GM19025 (cell line): ENCODE measurements around the gene APP.
"Not testable (repeated sequence)": the region's sequence is repeated elsewhere in the genome, so short reads cannot be mapped to it uniquely, and the experiment has no call there.

Source experiments
- ATAC-seq: cut with Tn5 transposase; IDR thresholded peaks from one replicate; pipeline ENCODE4 v1.9.1; 2021; ENCODE audit warnings: mild to moderate bottlenecking, low read depth, moderate library complexity; ENCODE audit not compliant: unreplicated experiment

APP gene

DNA sequence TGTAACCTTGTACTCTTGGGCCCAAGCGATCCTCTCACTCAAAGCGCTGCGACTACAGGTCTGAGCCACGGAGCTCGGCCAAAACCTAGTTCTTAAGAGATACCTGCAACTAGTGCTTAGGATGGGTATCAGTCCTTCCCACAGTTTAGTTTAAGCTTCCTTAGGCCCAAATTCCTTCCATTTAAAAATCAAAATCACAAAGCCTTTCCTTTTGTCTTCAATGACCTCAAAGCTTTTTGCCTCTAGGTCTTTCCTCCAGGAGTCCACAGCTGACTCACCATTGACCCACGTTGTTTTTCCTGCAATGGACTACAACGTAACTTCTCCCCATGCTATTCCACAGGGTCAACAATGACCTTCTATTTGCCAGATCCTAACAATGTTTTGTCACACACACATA is 64.0 kb downstream of the APP start:
- no peak for ATAC-seq

DNA sequence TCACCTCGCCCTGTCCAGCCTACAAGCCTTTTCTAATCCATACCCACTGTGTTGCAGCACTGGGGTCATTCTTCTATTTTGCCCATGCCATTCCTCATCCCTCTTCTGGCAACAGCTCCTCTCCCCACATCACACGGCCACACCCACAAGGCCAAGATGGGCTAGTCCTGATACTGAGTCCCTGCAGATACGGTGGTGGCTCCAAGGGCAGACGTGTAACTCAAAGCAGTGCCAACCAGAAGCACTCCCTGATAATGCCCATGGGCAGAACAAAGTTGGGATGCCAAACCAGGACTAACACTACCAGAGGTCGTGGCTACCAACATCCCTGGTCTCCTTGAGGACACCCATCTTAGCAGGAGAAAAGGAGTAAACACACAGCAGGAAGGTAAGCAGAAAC is 64.8 kb downstream of the APP start:
- no peak for ATAC-seq

DNA sequence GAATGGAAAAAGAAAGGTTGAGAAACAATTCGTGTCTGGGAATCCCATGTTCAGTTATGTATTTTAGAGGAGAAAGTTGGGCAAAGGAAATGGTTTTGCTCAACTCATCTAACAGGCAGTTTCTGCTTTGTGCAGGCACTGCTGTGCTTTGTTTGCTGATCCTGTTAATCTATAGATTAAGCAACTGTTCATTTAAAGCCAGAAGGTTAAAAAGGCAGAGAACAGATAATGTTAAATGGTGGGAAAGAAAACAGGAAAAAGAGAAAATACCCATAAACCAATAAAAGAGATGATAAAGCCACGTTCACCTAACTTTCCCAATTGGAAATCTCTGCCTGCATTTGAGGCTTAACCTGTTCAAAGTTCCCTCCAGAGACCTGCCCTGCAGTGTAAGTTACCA is 70.0 kb downstream of the APP start:
- no peak for ATAC-seq

DNA sequence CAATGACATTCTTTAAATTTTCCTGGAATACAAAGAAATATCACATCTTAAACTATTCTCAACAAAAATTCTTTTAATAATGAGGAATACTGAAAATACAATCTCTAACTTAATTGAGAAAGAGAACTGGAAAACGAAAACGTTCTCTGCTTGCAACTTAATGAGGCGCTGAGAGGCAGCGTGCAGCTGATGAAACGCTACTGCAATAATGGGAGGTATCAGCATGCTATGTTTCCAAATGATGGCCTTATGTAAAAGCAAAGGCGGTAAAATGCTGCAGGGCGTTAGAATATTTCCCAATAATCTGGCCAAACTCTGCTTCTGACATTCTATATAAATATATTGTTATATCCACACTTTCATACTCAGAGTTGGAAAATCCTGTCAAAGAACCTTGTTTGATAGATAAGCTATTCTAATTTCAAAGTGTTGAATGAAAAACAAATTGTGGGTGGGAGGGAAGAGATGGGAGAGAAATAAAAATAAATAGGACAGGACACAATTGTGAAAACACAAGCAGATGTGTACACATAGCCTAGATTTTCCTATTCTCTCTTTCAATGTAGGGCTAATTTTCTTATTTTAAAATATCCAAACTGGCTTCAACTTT is 70.9 kb downstream of the APP start:
- ATAC-seq: no peak

DNA sequence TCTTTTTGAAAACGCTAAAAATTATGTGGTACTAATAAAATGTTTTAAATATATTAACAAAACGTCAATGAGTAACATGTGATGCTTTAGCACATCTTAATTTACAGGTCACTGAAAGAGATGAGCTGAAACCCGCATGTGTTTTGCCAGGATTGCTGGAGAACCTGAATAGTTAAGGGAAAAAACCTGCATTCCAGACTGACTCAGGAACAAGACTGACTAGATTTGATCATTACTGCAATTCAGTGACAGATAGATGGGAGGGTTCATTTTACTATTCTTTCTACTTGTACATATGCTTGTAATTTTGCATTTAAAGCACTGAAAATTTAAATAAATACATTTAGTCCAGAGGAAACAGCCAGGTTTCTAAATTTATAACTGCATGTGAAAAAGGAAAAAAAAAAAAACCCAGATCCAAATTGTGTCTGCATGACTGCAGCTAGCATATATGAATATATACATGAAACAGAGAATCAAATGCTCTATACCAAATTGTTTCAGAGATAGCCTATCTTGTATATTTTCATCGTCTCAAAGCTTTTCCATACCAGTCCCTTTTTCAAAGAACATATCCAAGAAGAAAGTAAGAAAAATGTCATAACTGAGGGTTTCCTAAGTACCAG is 71.7 kb downstream of the APP start:
- ATAC-seq: no peak

DNA sequence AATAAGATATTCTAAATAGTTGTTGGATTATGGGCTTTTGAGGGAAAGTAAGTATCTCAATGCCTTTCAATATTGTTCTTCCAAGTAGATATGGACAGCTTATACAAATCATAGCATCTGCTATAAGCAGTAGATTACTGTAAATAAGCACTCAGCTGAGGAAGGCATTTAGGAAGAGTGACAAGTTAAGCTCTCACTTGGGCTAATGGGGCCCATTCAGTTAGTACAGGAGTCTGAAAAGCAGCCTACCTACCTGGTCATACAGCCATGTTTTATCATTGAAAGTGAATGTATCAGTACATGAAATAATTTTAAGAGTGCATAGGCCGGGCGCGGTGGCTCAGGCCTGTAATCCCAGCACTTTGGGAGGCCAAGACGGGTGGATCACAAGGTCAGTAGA is 73.1 kb downstream of the APP start:
- ATAC-seq: no peak

DNA sequence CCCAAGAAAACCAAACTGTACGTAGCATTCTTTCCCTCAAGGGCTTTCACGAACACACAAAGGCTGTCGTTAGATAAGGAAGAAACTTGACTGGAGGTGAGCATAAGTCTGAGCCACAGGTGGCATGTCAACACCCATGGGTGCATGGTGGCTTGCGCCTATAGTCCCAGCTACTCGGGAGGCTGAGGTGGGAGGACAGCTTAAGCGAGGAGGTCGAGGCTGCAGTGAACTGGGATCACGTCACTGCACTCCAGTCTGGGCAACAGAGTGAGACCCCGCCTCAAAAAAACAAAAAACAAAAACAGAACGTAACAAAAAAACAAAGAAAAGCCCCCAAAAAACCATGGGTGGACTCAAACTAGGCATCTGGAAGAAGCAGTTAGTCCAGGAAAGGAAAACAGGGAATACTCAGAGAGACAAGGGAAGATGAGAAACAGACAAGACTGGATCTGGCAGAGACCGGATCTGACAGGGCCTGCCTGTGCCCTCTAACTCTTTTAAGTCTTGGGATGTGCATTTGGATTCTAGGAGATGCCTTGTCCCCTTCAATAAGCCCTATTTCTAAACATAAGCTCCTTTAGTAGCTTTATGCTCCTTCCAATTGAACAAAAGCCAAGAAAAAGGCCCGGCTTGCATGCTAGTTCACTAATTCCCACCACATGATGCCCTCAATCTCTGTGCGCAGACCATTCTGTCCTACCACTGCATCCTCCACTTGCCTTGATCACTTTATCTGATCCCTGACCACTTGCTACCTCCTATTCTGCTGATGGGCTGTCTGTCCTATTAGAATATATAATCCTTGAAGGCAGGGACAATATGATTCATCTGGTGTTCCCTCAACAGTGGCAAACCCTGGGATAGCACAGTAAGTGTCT is 73.8 kb downstream of the APP start:
- no peak for ATAC-seq

DNA sequence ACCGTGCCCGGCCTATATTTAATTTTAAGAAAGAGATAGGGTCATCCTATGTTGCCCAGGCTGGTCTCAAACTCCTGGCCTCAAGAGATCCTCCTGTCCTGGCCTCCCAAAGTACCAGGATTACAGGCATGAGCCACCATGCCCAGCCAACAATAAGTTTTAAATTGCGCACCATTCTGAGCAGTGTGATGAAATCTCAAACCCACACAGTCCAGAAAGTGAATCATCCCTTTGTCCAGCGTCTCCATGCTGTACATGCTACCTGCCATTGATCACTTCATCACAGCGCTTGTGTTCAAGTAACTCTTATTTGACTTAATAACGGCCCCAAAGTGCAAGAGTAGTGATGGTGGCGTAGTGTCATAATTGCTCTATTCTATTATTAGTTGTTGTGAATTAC is 75.4 kb downstream of the APP start:
- no peak for ATAC-seq

DNA sequence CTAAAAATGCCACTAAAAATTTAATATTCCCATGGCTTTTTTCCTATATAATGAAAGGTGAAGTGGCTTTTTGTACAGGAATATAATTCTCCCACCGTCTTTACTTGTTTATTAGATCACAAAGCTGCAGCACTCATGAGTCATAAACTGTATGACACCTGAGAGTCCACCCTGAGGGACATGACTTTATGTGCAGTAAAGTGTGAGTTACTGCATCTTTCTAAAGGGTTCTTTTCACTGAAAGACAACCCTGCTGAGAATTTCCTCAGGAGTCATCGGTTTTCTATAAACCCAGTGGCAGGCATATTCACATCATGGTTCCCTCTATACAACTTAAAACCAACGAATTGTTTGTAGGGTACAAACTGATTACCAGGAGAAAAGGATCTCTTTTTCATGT is 77.4 kb downstream of the APP start:
- ATAC-seq: no peak

DNA sequence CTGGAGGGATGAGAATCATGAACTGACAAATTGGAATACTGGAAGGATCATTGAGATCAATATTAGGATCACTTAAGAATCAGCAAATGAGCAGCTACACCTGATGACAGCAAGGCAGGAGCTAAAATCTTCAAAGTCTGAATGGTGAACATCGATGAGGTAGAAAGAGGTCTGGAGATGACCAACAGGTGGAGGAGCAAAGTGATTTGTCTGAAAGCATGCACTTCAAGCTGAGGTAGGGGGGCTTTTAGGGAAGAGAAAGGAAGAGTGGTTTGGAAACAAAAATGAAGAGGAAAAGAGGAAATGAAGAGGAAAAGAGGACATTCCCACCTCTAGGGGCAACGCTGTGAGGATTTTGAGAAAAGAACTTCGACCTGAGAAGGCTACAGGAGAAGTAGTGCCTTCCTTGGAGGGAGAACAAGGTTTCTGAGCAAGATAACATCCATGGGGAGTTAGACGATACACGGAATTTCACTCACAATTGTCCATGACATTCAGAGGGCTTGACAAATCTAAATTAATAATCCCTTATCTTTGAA is 79.0 kb downstream of the APP start:
- no peak for ATAC-seq

DNA sequence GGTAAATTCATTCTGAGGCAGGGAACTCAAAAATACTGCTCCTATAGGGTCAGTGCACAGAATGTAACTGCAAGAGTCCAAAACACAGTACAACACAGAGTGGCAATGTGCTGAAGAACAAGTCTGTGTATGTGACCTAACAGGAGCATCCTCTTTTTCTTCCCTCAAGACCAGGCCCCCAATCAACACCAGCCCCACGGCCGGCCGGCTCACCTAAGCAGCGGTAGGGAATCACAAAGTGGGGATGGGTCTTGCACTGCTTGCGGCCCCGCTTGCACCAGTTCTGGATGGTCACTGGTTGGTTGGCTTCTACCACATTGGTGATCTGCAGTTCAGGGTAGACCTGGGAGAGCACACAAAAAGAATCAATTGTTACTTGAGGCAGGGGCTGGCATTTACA is 80.8 kb downstream of the APP start:
- ATAC-seq: no peak

DNA sequence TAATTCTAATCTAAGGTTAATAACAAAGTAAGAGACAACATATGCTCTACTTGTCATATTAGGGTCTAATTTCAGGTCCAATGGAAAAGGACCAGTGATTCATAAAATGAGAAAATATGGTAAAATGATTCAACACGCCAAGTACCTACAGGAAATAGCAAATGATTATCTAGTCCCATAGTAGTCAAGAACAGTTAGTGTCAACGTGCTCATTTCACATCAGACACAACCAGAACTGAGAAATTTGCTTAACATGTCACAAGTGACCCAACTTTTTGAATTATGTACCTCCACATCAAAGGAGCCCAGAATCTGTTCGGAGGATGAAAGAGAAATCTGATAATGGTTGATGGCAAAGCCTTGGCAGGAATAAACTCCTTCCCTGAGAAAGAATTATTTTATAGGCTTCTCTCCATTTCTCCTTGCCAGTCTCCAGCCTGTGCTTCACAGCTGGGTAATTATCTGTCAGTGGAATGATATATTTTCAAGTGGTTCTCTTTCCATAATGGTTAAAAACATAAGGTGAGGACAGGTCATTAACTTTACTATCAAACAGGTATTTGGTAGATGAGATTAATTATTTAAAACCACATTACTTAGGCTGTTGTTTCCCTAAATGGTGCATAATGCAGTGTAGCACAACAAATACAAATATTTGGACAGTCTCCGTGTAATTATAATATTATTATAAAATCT is 83.2 kb downstream of the APP start:
- no peak for ATAC-seq

DNA sequence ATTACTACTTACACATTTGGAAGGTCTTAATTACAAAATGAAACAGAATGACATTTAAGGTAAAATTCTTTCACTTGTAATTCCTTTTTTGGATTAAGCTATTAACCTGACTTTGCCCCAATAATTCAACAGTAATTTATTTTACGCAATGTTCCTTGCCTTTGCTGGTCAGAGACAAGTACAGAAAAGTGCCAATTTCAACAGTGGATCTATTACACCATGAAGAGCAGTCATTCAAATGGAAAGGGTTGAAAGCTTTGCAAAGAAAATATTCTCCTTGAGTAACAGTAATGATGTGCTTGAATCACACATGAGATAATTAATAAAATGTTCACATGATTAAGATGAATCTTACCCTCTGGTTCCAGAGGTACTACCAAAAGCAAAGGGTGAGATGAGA is 84.7 kb downstream of the APP start:
- ATAC-seq: no peak

DNA sequence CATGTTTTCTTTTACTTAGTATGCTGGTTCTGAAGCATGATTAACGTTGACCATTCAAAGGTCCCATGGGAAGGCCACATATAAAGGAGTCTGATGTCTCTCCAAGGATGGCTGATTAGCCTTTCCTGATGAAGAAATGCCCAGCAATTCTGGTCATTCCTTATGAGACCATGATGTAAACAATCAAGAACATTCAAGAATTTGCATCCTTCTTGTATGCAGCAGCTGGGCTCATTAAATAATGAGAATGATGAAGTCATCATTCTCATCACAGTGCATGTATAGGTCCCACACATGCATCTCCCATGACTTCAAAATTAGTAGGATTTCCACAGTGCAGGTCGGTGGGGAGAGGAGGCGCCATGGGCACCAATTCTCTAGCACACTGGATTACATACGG is 85.4 kb downstream of the APP start:
- no peak for ATAC-seq

DNA sequence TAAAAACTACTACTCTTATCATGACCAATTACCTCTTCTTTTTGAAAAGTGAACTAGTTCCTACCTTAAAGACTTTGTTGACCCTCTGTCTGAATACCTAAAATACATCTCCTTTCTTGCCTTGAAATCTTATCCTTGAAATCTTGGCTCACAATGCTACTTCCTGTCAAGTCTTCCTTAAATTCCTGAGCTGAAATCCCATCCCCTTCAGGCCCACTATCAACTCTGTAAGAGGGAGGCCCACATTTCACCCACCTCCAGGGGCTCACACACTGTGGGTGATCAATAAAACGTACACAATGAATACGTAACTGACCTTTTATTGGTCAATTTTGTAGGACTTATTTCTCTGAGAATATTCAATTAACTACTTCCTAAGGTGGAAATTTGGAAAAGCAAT is 88.0 kb downstream of the APP start:
- ATAC-seq: no peak

DNA sequence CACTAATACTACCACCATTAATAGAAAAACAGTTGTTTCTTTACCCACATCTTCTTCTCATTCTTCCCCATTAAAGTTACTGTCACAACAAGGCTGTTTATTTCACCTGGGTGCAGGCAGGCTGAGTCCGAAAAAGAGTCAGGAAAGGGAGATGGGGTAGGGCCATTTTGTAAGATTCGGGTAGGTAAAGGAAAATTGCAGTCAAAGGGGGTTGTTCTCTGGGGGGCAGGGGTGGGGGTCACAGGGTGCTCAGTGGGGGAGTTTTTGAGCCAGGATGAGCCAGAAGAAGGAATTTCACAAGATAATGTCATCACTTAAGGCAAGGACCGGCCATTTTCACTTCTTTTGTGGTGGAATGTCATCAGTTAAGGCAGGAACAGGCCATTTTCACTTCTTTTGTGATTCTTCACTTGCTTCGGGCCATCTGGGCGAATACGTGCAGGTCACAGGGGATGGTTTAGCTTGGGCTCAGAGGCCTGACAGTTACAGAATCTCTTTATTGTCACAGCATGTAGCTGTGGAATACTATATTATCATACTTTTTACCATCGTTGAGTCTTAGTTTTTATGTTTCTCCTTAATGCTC is 89.3 kb downstream of the APP start:
- not testable (repeated sequence) for ATAC-seq

DNA sequence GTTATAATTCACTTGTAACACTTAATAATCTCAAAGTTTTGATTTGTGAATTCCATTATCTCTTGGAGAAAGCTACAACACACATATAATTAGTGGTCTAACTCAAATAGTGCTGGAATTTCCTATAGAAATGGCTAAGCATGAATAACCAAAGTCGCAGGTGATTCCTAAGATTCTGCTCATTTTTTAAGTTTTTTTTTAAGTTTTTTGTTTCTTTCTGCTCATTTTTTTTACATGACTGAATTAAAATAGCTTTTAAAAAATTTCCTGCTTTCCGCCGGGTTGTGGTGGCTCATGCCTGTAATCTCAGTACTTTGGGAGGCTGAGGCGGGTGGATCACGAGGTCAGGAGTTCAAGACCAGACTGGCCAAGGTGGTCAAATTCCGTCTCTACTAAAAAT is 90.4 kb downstream of the APP start:
- no peak for ATAC-seq

DNA sequence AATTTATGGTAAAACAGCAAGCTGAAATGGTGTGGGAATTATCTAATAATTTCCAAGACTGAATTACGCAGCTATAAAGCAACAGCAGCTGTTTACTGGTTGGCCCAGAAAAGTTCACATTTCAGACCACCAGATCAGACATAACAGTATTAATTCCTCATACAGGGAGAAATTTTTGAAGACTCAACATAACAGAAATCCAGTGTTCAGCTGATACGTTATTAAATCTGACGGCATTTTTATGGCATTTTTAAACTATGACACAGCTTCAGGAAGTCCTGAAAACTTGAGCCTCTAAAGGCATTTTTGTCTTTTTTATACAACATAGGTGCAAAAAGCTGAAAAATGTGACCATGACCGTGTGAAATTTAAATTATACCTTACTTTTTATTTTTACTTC is 91.2 kb downstream of the APP start:
- no peak for ATAC-seq

DNA sequence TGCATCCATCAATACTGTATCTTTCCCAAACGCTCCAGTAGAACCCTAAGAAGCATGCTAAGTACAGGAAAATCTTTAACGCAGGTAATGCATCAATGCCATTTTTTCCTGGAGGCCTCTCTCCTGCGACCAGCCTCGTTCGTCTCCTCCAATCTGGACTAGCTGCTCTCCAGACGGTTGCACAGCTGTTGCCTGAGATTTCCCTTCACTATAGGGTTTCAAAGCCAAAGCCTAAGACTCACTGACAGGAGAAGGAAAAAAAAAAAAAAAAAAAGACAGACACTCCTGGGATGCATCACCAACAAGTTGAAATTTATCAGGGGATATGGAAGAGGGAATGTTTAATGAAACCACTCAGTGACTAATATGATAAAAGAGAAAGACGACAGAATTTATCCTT is 93.0 kb downstream of the APP start:
- ATAC-seq: no peak
